CD4-positive, alpha-beta T cell treated with Interleukin-6 at 100 ng/mL for 8 hours (primary cell): ENCODE results near the gene ARL15.

Source experiments
- DNase-seq: peaks from one replicate; pipeline ENCODE4 v3.0.0-alpha.2; 2020; ENCODE audit warnings: mixed read lengths, low spot score

Gene ARL15

GRCh38 chr5:54285686-54286085, 24.7 kb downstream of the ARL15 start:
- DNase-seq = no peak

- DNase-seq = no peak
Observed at GRCh38 chr5:54284586-54284985, 25.8 kb downstream of the ARL15 start.

DNA sequence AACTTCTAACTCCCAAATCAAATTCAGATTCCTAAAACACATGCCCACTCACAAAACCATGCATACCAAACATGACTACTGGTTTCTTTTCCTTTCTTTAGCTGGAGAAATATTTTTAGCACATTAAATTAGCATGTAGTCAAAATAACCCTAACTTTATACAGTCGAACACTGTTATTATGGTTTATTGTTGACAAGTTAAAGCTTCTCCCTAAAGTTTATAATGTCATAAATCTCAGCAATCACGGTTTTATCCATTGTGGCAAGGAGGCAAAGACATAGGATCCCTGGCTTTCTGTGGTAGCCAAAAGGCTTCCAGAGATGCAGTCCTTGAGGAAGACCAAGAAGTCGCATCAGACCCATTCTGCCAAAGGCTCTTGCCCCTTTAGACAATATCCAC, 27.5 kb downstream of the ARL15 start:
- no peak for DNase-seq

- no peak for DNase-seq
Observed at GRCh38 chr5:54281960-54282692, 28.2 kb downstream of the ARL15 start.

GRCh38 chr5:54279960-54280359, 30.4 kb downstream of the ARL15 start:
- DNase-seq = no peak

- DNase-seq = no peak
Observed at GRCh38 chr5:54278979-54279717, 31.2 kb downstream of the ARL15 start.

- no peak for DNase-seq
Observed at GRCh38 chr5:54278036-54278830, 32.1 kb downstream of the ARL15 start.

- DNase-seq = no peak
Observed at GRCh38 chr5:54276048-54276447, 34.3 kb downstream of the ARL15 start.

GRCh38 chr5:54275361-54275760, 35.0 kb downstream of the ARL15 start:
- no peak for DNase-seq

DNA sequence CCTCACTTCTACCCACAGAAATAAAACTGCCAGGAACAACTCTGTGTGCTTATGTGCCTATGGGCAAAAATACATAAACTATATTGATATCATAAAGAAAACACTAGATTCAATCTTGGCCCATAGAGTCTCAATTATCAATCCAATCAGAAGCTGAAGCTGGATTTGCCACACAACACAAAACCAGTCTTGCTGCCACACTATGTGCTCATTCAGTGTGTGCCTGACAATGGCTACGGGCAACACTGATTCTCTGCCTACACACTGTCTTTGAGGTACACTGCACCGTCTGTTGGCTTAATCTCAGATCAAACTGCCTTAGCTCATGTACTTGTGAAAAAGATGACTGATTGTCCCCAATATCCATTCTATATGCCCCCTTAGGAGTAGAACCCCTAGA, 35.4 kb downstream of the ARL15 start:
- no peak for DNase-seq

DNA sequence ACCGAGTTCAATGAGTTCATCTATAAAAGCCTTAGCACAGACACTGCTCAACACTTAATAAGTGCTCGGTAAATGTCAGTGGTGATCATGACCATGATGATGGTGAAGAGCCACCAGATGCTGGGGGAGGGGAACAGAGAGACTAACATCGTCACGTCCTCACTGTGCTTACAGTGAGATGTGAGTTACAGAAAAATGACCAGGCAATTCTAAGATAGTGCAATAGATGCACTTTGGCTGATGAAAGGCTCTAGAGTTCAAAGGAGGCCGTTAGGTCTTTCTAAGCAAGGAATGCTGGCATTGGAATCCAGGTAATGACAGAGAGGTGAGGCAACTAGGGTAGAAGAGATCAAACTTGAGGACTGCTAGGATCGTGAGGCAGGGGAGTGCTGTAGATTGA, 36.7 kb downstream of the ARL15 start:
- DNase-seq = no peak

- DNase-seq = no peak
Observed at GRCh38 chr5:54272746-54273145, 37.6 kb downstream of the ARL15 start.

DNA sequence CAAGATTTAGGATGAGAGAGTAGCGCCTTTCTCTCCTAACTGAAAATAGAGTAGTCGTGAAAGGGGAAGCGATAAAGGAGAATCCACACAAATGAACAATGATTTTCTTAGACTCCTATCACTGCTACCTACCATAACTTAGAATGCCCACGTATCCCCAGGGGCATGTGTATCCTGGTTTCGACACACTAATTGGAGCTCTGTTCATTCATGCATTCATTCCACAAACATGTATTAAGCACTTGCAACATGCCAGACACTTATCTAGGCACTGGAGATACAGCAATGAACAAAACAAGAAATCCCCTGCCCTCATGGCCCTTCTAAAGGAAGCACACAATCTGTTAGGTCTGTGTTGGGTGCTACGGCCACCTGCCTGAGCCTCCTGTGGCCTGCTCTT, 40.0 kb downstream of the ARL15 start:
- DNase-seq = no peak

DNA sequence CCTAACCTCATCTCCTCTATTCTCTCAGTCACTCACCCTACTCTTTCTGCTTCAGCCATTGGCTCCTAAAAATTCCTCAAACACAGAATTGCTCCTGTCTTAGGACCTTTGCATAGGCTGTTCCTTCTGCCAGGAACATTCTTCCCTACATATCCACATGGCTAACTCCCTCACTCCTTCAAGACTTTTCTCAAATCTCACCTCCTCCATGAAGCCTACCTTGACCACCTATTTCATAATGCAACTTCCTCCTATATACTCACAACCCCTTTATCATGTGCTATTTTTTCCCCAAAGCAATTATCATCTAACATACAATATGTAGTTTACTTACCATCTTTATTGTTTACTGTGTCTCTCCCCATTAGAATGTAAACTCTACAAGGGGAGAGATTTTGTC, 45.8 kb downstream of the ARL15 start:
- DNase-seq = no peak

DNA sequence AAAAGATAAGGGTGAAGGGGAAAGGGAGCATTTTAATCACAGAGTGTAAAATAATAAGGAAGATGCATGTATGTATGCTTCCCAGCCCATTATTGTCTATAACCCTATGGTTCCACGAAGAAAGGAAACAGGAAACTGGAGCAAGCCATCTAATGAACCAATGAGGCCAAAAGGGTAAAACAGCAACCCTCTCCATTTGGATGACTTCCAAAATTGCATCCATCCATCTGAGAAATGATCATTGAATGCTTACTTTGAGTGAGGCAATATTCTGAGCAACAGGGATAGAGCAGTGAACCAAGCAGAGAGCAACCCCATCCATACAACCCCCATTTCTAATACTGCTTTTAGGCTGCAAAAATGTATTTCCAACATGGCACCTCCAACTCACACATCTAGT, 46.9 kb downstream of the ARL15 start:
- DNase-seq = no peak

GRCh38 chr5:54261596-54261995, 48.8 kb downstream of the ARL15 start:
- DNase-seq = no peak

GRCh38 chr5:54259981-54260380, 50.4 kb downstream of the ARL15 start:
- DNase-seq = no peak

DNA sequence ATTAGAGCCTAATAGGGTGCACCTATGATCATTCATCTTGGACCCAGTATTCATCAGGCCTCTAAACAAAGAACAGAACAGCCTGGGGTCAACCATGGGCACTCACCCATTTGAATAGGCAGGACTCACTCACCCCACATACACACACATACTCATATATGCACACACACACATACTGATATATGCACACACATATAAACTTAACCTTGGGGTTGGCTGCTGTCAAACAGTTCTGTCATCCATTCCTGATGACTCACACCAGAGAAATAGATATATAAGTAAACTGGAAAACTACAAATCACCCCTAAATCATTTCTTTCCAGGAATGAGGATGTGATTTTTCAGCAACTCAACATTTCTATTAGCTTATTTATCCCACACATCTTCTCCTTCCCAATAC, 51.3 kb downstream of the ARL15 start:
- DNase-seq = no peak

GRCh38 chr5:54257366-54258118, 52.8 kb downstream of the ARL15 start:
- DNase-seq = no peak

DNA sequence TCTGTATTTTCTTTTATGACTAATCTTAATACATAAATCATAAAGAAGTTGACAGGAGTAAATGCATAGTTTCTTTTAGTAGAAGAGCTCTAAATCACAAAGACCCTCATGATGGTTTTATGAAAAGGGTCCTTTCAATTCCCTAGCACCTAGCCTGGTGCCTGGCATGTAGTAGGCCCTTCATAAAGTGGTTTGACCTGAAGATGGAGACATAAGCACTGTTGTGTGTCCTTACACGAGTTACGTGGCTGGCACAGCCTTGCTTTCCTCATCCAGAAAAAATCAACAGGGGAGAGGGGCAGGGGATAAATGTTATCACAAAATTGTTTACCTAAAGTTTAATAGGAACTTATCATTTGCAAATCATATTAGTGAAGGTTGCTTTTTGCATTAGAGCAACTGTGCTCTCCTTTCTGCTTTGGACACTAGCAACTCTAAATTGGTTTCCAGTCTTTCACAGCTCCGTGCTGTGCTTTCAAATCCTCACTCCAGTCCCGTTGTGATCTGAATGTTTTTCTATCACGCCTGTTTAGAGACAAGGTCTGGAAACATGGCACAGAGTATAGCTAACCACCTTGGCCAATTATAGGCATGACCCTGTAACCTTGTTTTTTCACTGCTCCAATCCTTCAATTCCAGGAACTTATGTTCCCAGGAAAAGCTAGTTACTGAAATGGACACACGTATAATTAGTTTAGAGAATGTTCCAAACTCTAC, 55.7 kb downstream of the ARL15 start:
- no peak for DNase-seq

DNA sequence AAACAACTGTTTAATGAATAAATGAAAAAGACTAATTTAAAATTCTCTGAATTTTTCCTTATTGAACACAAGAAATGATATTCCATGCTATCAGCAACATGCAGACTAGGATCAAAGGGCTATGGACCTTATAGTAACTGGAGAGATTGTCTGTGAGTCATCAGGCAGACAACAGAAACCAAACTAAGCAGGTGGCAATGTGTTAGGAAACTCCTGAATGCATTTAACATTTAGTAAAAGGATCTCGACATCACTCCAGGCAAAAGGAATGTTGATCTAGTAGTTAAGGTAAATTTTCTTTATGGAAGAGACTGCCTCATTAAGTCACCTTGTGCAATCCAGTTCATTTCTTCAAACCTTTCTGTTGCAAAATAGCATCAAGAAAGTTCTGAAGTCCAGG, 58.4 kb downstream of the ARL15 start:
- DNase-seq = no peak
